ENCODE measurements around the gene SKI.
"Not testable (repeated sequence)": the region's sequence is repeated elsewhere in the genome, so short reads cannot be mapped to it uniquely, and the experiment has no call there.

SKI gene

GRCh38 chr1:2242814-2243725 is 15.0 kb downstream of the SKI start:
- DNase-seq (ENCODE audit: low read depth, low spot score): no peak

- not testable (repeated sequence) for DNase-seq (ENCODE audit: low read depth, low spot score)
These were observed 18.9 kb downstream of the SKI start for GRCh38 chr1:2247045-2247394.

- DNase-seq (ENCODE audit: low read depth, low spot score): no peak
These were observed 19.6 kb downstream of the SKI start for GRCh38 chr1:2247760-2248126.

GRCh38 chr1:2248127-2248826 is 20.2 kb downstream of the SKI start:
- DNase-seq (ENCODE audit: low read depth, low spot score): no peak

- no peak for DNase-seq (ENCODE audit: low read depth, low spot score)
These were observed 20.9 kb downstream of the SKI start for GRCh38 chr1:2248854-2249558.

GRCh38 chr1:2249559-2249906 is 21.4 kb downstream of the SKI start:
- DNase-seq (ENCODE audit: low read depth, low spot score): no peak

GRCh38 chr1:2250721-2251281 is 22.7 kb downstream of the SKI start:
- DNase-seq (ENCODE audit: low read depth, low spot score): no peak

- no peak for DNase-seq (ENCODE audit: low read depth, low spot score)
These were observed 23.2 kb downstream of the SKI start for GRCh38 chr1:2251363-2251762.

GRCh38 chr1:2251786-2252185 is 23.7 kb downstream of the SKI start:
- no peak for DNase-seq (ENCODE audit: low read depth, low spot score)

GRCh38 chr1:2252423-2252822 is 24.3 kb downstream of the SKI start:
- no peak for DNase-seq (ENCODE audit: low read depth, low spot score)

GRCh38 chr1:2253036-2253796 is 25.1 kb downstream of the SKI start:
- DNase-seq (ENCODE audit: low read depth, low spot score): no peak

GRCh38 chr1:2253797-2254480 is 25.8 kb downstream of the SKI start:
- no peak for DNase-seq (ENCODE audit: low read depth, low spot score)

GRCh38 chr1:2255047-2255419 is 26.9 kb downstream of the SKI start:
- no peak for DNase-seq (ENCODE audit: low read depth, low spot score)

GRCh38 chr1:2255420-2256369 is 27.6 kb downstream of the SKI start:
- no peak for DNase-seq (ENCODE audit: low read depth, low spot score)

GRCh38 chr1:2256435-2257244 is 28.5 kb downstream of the SKI start:
- no peak for DNase-seq (ENCODE audit: low read depth, low spot score)

GRCh38 chr1:2257245-2257627 is 29.1 kb downstream of the SKI start:
- DNase-seq (ENCODE audit: low read depth, low spot score): no peak

- no peak for DNase-seq (ENCODE audit: low read depth, low spot score)
These were observed 30.1 kb downstream of the SKI start for GRCh38 chr1:2258122-2258681.

GRCh38 chr1:2258996-2259395 is 30.9 kb downstream of the SKI start:
- no peak for DNase-seq (ENCODE audit: low read depth, low spot score)

All from smooth muscle cell of the brain vasculature (primary cell).